Small intestine (tissue), 16 donors: ENCODE data around the gene CHTF8. TPM values are rescaled to one million over a fixed set of nuclear protein-coding genes. Genes with fewer than 3 reads are reported as not detected.
A peak's percentile ranks its signal among the peaks of the same experiment; 100 is the strongest.

ENCODE experiments used
- DNase-seq, 2 donors: peaks; one replicate each; pipeline versions ENCODE4 v3.0.0 to v3.0.0-alpha.2; 2013
- FAIRE-seq: peaks from 2 replicates; lab custom pipeline; 2012; peaks lifted over from hg19 to GRCh38; lab: Jason Lieb, UNC
- H3K27ac ChIP-seq, 3 donors: one replicate each; pipeline ENCODE4 v1.5.1; 2013; ENCODE audit warnings: low read length in 2 of 3, mild to moderate bottlenecking in 2 of 3, control low read depth in 1 of 3, inconsistent platforms in 1 of 3, low read depth in 1 of 3, moderate library complexity in 1 of 3
- H3K27me3 ChIP-seq, 3 donors: one replicate each; pipeline ENCODE4 v1.6.1; 2013; ENCODE audit warnings: low read length in 3 of 3, inconsistent platforms in 1 of 3; ENCODE audit not compliant: control insufficient read depth in 3 of 3, insufficient read depth in 3 of 3
- H3K36me3 ChIP-seq, 3 donors: one replicate each; pipeline ENCODE4 v1.6.1; 2013; ENCODE audit warnings: low read length in 3 of 3, inconsistent platforms in 1 of 3, low read depth in 1 of 3, mild to moderate bottlenecking in 1 of 3, moderate library complexity in 1 of 3; ENCODE audit not compliant: control insufficient read depth in 3 of 3, insufficient read depth in 2 of 3
- H3K4me1 ChIP-seq, 3 donors: one replicate each; pipeline ENCODE4 v1.6.1; 2013; ENCODE audit warnings: low read length in 2 of 3, inconsistent platforms in 1 of 3, low read depth in 1 of 3, mild to moderate bottlenecking in 1 of 3, moderate library complexity in 1 of 3; ENCODE audit not compliant: control insufficient read depth in 3 of 3, insufficient read depth in 2 of 3
- H3K4me3 ChIP-seq, 3 donors: one replicate each; pipeline ENCODE4 v1.5.1; 2013; ENCODE audit warnings: low read length in 3 of 3, control low read depth in 1 of 3, inconsistent platforms in 1 of 3, low read depth in 1 of 3, mild to moderate bottlenecking in 1 of 3, moderate library complexity in 1 of 3
- H3K9me3 ChIP-seq, 2 donors: one replicate each; pipeline ENCODE4 v1.6.1; 2013; ENCODE audit warnings: low read depth in 1 of 2, low read length in 1 of 2; ENCODE audit not compliant: control insufficient read depth in 2 of 2, insufficient read depth in 1 of 2
- WGBS, 3 donors: extraction: QIAGEN DNeasy Blood & Tissue Kit; methylation state at CpG; one replicate each; pipeline ENCODE4 v1.1.7; 2013; 5-methylcytosine and 5-hydroxymethylcytosine counted together
- long read RNA-seq, 10 donors: transcript quantifications; one replicate each; lab custom pipeline, GENCODE V29; 2026
- polyA plus RNA-seq, 4 donors: library from polyadenylated mRNA; stranded (reverse) in 3 of 4; unstranded in 1 of 4; fragments of 200-250 nt in 3 of 4; fragments of 120-200 nt in 1 of 4; gene quantifications; one replicate each; pipeline versions ENCODE4 v1.2.1 to v1.2.3, GENCODE V29; 2013
- donor health status: healthy with polysubstance abuse.
- donor health status: control.
- donor health status: control.
- donor health status: Bipolar disorder and iron deficiency.
- donor health status: healthy.

CHTF8 gene, protein sequence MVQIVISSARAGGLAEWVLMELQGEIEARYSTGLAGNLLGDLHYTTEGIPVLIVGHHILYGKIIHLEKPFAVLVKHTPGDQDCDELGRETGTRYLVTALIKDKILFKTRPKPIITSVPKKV
- polyA plus RNA-seq: 100 to 1,000 TPM in 1 of 4 donors, 10 to 100 TPM in 3; 62.4 to 109 (median 74.6) TPM
- long read RNA-seq, donor 1: 0 reads
- long read RNA-seq, donor 2, transcript CHTF8-201 (1 exons, 2,561 nt): major isoform, 14 of 24 reads
- long read RNA-seq, donor 2, transcript CHTF8-203 (4 exons, 2,903 nt): minor isoform, 5 of 24 reads
- long read RNA-seq, donor 2, partial matches to known transcripts: 0 of 24 reads
- long read RNA-seq, donor 2, other reads (novel, unspliced or antisense): 0 of 24 reads
- long read RNA-seq, donor 3, transcript CHTF8-205 (3 exons, 856 nt): minor isoform, 8 of 74 reads
- long read RNA-seq, donor 3, transcript CHTF8-201 (1 exons, 2,561 nt): major isoform, 47 of 74 reads
- long read RNA-seq, donor 3, transcript CHTF8-203 (4 exons, 2,903 nt): minor isoform, 11 of 74 reads
- long read RNA-seq, donor 3, partial matches to known transcripts: 0 of 74 reads
- long read RNA-seq, donor 3, other reads (novel, unspliced or antisense): 0 of 74 reads
- long read RNA-seq, donor 4, partial matches to known transcripts: 0 of 6 reads
- long read RNA-seq, donor 4, other reads (novel, unspliced or antisense): 0 of 6 reads
- long read RNA-seq, donor 5, transcript CHTF8-203 (4 exons, 2,903 nt): minor isoform, 5 of 31 reads
- long read RNA-seq, donor 5, transcript CHTF8-201 (1 exons, 2,561 nt): major isoform, 23 of 31 reads
- long read RNA-seq, donor 5, partial matches to known transcripts: 0 of 31 reads
- long read RNA-seq, donor 5, other reads (novel, unspliced or antisense): 0 of 31 reads
- long read RNA-seq, donor 6, transcript CHTF8-205 (3 exons, 856 nt): minor isoform, 9 of 45 reads
- long read RNA-seq, donor 6, transcript CHTF8-203 (4 exons, 2,903 nt): minor isoform, 9 of 45 reads
- long read RNA-seq, donor 6, transcript CHTF8-201 (1 exons, 2,561 nt): major isoform, 24 of 45 reads
- long read RNA-seq, donor 6, partial matches to known transcripts: 0 of 45 reads
- long read RNA-seq, donor 6, other reads (novel, unspliced or antisense): 0 of 45 reads
- long read RNA-seq, donor 7, transcript CHTF8-205 (3 exons, 856 nt): minor isoform, 8 of 55 reads
- long read RNA-seq, donor 7, transcript CHTF8-203 (4 exons, 2,903 nt): minor isoform, 15 of 55 reads
- long read RNA-seq, donor 7, transcript CHTF8-201 (1 exons, 2,561 nt): major isoform, 29 of 55 reads
- long read RNA-seq, donor 7, partial matches to known transcripts: 0 of 55 reads
- long read RNA-seq, donor 7, other reads (novel, unspliced or antisense): 0 of 55 reads
- long read RNA-seq, donor 8, partial matches to known transcripts: 0 of 7 reads
- long read RNA-seq, donor 8, other reads (novel, unspliced or antisense): 0 of 7 reads
- long read RNA-seq, donor 9, transcript CHTF8-201 (1 exons, 2,561 nt): major isoform, 9 of 13 reads
- long read RNA-seq, donor 9, partial matches to known transcripts: 0 of 13 reads
- long read RNA-seq, donor 9, other reads (novel, unspliced or antisense): 0 of 13 reads
- long read RNA-seq, donor 10, transcript CHTF8-201 (1 exons, 2,561 nt): major isoform, 39 of 71 reads
- long read RNA-seq, donor 10, transcript CHTF8-203 (4 exons, 2,903 nt): minor isoform, 11 of 71 reads
- long read RNA-seq, donor 10, transcript CHTF8-205 (3 exons, 856 nt): minor isoform, 14 of 71 reads
- long read RNA-seq, donor 10, partial matches to known transcripts: 0 of 71 reads
- long read RNA-seq, donor 10, other reads (novel, unspliced or antisense): 5 of 71 reads

DNA sequence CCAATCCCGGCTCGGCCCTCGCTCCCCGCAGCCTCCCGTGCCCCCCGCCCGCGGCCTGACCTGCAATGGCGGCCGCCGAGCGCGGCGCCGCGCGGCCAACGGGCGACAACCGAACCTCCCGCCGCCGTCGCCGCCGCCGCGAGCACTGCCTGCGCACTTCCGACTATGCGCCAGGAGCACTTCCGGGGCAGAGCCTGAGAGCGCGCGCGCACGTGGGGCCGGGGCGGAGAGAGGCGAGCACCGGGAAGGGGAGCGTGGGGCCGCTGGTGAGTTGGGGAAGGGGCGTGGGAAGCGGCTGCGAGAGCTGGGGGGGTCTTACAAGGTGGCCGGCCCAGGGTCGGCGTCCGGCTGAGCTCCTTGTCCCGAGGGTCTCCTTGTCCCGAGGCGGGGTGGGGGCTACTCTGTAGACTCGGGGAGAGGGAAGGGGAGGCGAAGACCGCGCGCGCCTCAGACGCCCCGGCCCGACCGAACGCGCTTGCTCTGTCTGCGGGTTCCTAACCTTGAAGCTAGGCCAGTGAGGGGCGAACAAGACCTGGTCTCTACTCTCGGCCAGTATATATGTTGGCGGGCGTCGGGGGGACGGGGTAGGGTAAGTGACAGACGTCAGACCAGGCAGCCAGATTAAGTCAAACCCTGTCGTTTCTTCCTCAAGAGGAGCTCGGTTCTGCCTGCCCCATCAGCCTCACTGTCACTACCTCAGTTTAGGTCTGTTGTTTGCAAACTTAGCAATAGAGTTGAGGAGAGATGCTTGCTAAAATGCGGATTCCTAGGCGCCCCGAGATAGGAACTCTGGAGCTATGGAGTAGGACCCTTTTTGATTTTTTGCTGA is at the start of gene CHTF8, which contains the start of gene UTP4:
Gene CHTF8 (minus strand): TSS at position 165 of the 829 bp plus-strand sequence. CDS start 11,130 bp downstream, outside the sequence.
Gene UTP4 (plus strand): TSS at position 226 of the 829 bp plus-strand sequence. CDS start 811 bp downstream, outside the sequence.
- peak; percentile 83 to 96 for DNase-seq
- peak within 1 kb of the TSS; percentile 84 to 99 (median 85) for H3K4me3 ChIP-seq
- no peaks in the 10 kb centered on the region for H3K27me3 ChIP-seq
- peaks cover 0 to 18% (median 2%) of the 10 kb centered on the region in 3 donors for H3K36me3 ChIP-seq
- H3K27ac ChIP-seq: peak within 1 kb of the TSS; percentile 86 to 95 (median 88)
- no peak for FAIRE-seq
- H3K4me1 ChIP-seq: peaks cover 2 to 9% (median 8%) of the 10 kb centered on the region in 3 donors
- H3K9me3 ChIP-seq: no peaks in the 10 kb centered on the region
- WGBS, 3 donors: 0 to 1% (median 0%) methylated on average over 53 to 78 of the region's 78 CpGs

DNA sequence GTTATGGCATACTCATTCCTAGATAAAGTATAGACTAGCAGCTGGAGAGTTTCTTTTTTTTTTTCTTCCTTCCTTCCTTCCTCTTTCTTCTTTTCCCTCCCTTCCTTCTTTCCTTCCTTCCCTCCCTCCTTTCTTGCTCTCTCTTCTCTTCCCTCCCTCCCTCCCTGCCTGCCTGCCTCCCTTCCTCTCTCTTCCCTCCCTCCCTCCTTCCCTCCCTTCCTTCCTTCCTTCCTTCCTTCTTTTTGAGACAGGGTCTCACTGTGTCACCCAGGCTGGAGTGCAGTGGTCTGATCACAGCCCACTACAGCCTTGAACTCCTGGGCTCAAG is 47.6 kb upstream of the CHTF8 start:
- DNase-seq: no peak
- no peak overlapping the region for H3K4me3 ChIP-seq
- no peaks in the 10 kb centered on the region for H3K9me3 ChIP-seq
- peaks cover 0 to 7% (median 4%) of the 10 kb centered on the region in 3 donors for H3K4me1 ChIP-seq
- H3K27ac ChIP-seq: peak overlapping the region in 2 of 3 donors; percentile 49 to 77
- peaks cover 0 to 2% (median 0%) of the 10 kb centered on the region in 3 donors for H3K36me3 ChIP-seq
- H3K27me3 ChIP-seq: no peaks in the 10 kb centered on the region
- no peak for FAIRE-seq

- Histone ChIP-seq H3K4me1 (peaks cover 0 to 7% (median 4%) of the 10 kb centered on the region in 3 donors), H3K9me3 (no peaks in the 10 kb centered on the region), H3K36me3 (peaks cover 0 to 2% (median 0%) of the 10 kb centered on the region in 3 donors), H3K27ac (peak overlapping the region in 2 of 3 donors; percentile 49 to 54), H3K27me3 (no peaks in the 10 kb centered on the region), H3K4me3 (no peak overlapping the region)
- FAIRE-seq (no peak), DNase-seq (peak; percentile 65 to 70)
- 18 to 23% (median 22%) methylated on average over 6 of the region's 6 CpGs for WGBS, 3 donors
Measured at GRCh38 chr16:69179328-69180010, 47.1 kb upstream of the CHTF8 start.

GRCh38 chr16:69176033-69176800 is 43.8 kb upstream of the CHTF8 start:
- no peak for DNase-seq
- 86 to 98% (median 93%) methylated on average over 4 of the region's 4 CpGs for WGBS, 3 donors
- no peak overlapping the region for H3K4me3 ChIP-seq
- no peak for FAIRE-seq
- H3K9me3 ChIP-seq: no peaks in the 10 kb centered on the region
- peak overlapping the region in 1 of 3 donors; percentile 29 for H3K27ac ChIP-seq
- no peaks in the 10 kb centered on the region for H3K27me3 ChIP-seq
- H3K4me1 ChIP-seq: peaks cover 0 to 7% (median 6%) of the 10 kb centered on the region in 3 donors
- peaks cover 0 to 2% (median 0%) of the 10 kb centered on the region in 3 donors for H3K36me3 ChIP-seq

- Histone ChIP-seq H3K27me3 (no peaks in the 10 kb centered on the region), H3K9me3 (no peaks in the 10 kb centered on the region), H3K4me1 (peaks cover 0 to 3% (median 0%) of the 10 kb centered on the region in 3 donors), H3K36me3 (peaks cover 0 to 22% (median 14%) of the 10 kb centered on the region in 3 donors), H3K4me3 (no peak overlapping the region), H3K27ac (peak overlapping the region in 2 of 3 donors; percentile 22 to 52)
- 56 to 90% (median 81%) methylated on average over 6 of the region's 6 CpGs for WGBS, 3 donors
- no peak for DNase-seq
- FAIRE-seq: no peak
Measured at GRCh38 chr16:69171325-69172084, 39.1 kb upstream of the CHTF8 start.
